Measurements from ENCODE around the gene DNAH2.

The DNAH2 gene

DNA sequence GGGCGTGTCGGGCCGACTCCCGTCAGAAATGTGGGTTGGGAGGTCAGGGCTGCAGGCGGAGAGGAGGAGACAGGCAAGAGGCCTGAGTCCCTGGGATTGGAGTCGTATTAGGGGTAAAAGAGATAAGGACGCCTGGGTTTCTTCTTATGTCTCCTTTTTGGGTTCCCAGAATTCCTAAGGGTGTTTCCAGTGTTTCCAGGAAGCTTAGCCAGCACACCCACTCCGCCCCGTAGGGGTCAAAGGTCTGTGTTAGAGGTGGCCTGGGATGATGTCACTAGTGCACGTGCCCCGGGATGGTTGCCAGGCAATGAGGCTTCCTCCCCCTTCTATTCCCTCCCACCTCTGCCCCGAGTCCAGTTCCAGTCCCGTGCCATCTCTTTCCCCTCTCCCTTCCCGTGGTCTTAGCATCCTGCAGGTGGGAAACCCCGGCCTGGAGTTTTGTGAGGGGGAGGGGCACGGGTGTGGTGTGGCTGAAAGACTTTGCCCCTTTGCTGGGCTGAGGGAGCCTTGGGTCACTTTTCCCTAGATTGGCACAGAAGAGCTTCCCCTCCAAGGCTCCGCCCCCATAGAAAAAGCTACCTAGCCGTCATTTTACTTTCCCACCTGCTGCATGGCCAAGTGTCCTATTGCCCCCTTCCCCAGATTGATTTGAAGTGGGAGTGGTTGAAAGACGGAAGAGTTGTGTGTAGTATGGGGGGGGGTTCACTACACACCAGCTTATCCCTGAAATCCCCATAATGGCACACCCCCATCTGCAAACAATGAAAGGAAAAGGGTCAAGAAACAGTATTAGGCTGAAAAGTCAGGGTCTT, 119.3 kb downstream of the DNAH2 start:
- peak; percentile 95 to 100 for DNase-seq (ENCODE audit: low read depth in 2 of 2)
- peak overlapping the region; percentile 77 to 90 for H3K4me3 ChIP-seq (replicated peaks in 1 of 2; ENCODE audit: low read depth in 2 of 2, low read length in 2 of 2)
- TF ChIP-seq, protein P1, sequence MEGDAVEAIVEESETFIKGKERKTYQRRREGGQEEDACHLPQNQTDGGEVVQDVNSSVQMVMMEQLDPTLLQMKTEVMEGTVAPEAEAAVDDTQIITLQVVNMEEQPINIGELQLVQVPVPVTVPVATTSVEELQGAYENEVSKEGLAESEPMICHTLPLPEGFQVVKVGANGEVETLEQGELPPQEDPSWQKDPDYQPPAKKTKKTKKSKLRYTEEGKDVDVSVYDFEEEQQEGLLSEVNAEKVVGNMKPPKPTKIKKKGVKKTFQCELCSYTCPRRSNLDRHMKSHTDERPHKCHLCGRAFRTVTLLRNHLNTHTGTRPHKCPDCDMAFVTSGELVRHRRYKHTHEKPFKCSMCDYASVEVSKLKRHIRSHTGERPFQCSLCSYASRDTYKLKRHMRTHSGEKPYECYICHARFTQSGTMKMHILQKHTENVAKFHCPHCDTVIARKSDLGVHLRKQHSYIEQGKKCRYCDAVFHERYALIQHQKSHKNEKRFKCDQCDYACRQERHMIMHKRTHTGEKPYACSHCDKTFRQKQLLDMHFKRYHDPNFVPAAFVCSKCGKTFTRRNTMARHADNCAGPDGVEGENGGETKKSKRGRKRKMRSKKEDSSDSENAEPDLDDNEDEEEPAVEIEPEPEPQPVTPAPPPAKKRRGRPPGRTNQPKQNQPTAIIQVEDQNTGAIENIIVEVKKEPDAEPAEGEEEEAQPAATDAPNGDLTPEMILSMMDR (IDR thresholded peaks at IDR 0.05; ENCODE audit: low read depth, low read length), result no peak

DNA sequence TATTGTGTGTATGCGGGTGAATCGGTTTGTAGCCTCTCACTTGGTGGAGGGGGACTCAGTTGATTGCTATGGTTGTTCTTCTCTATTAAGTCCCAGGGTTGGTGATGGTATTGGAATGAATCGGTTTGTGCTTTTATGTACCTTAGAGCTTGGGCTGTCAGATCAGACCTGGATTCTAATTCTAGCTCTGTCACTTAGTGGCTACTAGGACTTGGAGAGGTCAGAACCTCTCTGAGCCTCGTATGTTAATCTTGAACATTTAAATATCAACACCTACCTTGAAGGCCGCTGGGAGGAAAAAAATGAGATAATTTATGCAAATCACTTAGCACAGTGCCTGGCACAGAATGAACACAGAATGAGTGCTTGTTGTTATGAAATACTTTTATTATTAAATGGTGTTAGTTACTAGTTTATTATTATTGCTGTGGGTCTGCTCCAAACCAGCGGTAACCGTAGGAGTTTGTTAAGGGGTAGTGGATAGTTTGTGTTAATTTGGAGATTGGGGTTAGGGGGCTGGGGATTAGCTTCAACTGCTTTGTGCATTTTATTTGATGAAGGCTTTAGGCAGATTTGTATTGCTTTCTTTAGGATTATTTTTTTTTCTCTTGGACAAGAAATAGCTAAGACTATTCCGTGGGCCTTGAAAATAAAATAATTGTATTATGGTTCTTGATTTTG, 120.0 kb downstream of the DNAH2 start:
- TF ChIP-seq, protein P1 (IDR thresholded peaks at IDR 0.05; ENCODE audit: low read depth, low read length), result no peak
- peak in 1 of 2 donors; percentile 13 for DNase-seq (ENCODE audit: low read depth in 2 of 2)
- peak overlapping the region; percentile 77 to 90 for H3K4me3 ChIP-seq (replicated peaks in 1 of 2; ENCODE audit: low read depth in 2 of 2, low read length in 2 of 2)

DNA sequence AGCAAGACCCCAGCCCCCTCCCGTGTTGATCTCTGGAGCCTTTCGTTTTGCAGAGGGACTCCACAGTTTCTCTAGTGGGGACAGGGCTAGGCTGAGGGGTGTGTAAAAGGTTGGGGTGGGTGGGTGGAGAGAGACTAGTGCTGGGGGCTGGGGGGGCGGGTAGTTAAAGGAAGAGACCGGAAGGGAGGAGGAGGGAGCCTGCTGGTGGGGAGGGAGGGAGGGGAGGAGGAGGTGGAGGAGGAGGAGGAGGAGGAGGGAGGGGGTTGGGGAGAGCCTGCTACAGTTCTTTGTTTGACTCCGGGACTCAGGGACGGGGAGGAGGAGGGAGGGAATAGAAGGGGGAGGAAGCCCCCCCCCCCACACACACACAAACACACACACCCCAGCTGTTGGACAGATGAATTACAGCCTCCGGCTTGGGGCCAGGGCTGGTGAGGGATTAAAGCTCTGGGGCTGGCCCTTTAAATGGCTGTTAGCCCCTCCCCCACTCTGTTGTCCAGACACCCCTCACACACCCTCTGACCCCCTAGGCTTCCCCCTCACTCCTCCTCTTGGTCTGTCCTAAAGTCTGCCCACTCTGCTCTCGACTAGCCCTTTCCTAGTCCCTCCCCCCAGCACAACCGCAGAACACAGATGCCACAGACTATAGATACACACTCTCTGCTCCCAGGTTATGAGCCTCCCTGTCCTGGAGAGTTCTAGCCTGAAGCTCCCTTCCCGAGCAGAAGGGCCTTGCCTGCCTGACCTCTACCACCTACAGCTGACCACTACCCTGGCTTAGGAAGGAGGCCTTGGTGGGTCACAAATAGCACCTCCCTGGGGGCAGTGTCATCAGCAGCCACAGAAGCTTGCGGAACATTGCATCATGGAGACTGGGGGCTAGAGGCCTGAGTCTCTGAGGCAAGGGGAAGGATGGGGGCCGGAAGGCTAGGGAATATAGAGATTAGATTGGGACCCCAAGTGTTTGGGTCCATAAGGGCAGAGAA, 120.8 kb downstream of the DNAH2 start:
- peak; percentile 55 to 93 for DNase-seq (ENCODE audit: low read depth in 2 of 2)
- H3K4me3 ChIP-seq (replicated peaks in 1 of 2; ENCODE audit: low read depth in 2 of 2, low read length in 2 of 2), result peak overlapping the region; percentile 77 to 90
- TF ChIP-seq, protein P1 (IDR thresholded peaks at IDR 0.05; ENCODE audit: low read depth, low read length), result no peak

DNA sequence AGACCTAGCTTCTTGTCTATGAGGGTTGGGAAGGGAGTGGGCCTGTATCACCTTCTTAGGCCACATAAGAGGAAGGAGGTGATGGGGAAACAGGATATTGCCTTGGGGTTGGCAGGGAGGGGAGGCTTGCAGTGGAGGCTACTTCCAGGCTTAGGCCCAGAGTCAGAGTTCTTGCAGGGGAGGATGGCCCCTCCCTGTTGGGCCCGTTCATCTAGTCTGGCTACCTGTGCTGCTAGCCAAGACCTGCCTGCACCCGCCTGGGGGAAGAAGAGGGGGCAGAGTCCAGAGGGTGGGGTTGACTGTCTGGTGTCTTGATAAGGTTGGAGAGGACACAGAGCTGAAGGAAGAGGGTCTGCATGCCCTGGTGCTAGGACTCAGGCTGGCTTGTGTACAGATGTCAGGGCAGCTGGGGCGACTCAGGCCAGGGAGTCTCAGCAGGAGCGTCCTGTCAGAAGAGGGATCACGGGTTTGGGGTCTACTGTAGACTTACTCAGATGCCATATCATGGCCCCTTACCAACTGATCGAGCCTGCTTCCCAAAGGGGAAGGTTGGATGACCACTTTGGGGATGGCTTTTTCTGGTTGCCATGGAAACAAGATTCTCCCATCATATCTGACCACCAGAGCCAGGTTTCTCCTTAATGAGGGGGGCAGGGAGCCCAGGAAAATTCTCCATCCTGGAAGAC, 121.8 kb downstream of the DNAH2 start:
- peak in 1 of 2 donors; percentile 35 for DNase-seq (ENCODE audit: low read depth in 2 of 2)
- H3K4me3 ChIP-seq (replicated peaks in 1 of 2; ENCODE audit: low read depth in 2 of 2, low read length in 2 of 2), result peak overlapping the region; percentile 44 to 77
- TF ChIP-seq, protein P1 (IDR thresholded peaks at IDR 0.05; ENCODE audit: low read depth, low read length), result no peak

DNA sequence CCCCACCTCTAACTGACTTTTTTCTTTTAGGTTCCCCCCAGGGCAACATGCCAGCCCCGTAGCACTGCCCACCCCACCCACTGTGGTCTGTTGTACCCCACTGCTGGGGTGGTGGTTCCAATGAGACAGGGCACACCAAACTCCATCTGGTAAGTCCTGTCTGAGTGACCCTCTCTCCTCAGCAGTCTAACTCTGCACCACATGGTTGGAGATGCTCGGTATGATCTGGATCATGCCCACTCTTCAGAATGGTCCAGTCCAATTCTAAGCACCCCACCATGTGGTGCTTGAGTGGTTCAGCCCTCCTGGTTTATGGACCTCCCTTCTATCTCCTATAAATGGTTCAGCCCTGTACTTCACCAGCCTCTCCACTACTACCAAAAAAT, 122.3 kb downstream of the DNAH2 start:
- TF ChIP-seq, protein P1 (IDR thresholded peaks at IDR 0.05; ENCODE audit: low read depth, low read length), result no peak
- no peak overlapping the region for H3K4me3 ChIP-seq (replicated peaks in 1 of 2; ENCODE audit: low read depth in 2 of 2, low read length in 2 of 2)
- DNase-seq (ENCODE audit: low read depth in 2 of 2), result peak; percentile 36 to 60

DNA sequence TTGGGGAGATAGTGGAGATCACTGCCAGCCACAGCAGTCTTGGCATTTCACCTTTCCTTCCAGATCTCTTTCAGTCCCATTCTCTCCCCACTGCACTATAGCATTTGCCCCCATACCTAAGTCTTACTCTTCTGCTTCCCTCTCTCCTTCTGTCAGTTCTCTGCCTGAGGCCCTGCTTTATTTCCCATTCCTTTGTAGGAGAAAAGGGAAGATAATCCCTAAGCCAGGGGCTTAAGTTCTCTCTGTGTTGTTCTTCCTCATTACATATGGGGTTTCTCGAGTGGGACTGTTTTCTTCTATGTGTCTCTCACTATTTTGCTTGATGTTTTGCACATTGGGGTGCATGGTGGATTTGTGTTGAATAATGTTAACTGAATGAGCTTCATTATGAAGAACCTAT, 122.9 kb downstream of the DNAH2 start:
- TF ChIP-seq, protein P1 (IDR thresholded peaks at IDR 0.05; ENCODE audit: low read depth, low read length), result no peak
- no peak overlapping the region for H3K4me3 ChIP-seq (replicated peaks in 1 of 2; ENCODE audit: low read depth in 2 of 2, low read length in 2 of 2)
- DNase-seq (ENCODE audit: low read depth in 2 of 2), result no peak
